A673 (cell line): Measurements from ENCODE around the gene CCDC33. TPM values are rescaled to one million over a fixed set of nuclear protein-coding genes. Genes with fewer than 3 reads are reported as not detected.

Experiments used
- BruUV-seq: library from RNA; stranded (reverse); fragments of 400-500 nt; replicated peaks from 2 replicates; lab custom pipeline; 2021; lab: Mats Ljungman, UMichigan
- CTCF ChIA-PET: fragments of 300-600 bp; sonication (Branson Sonifier 250); formaldehyde crosslinking; loops from one replicate; lab custom pipeline; 2022; ENCODE audit warnings: antibody characterized with exemption; lab: Charles Lee
- POLR2A ChIA-PET: fragments of 300-600 bp; sonication (Branson Sonifier 250); formaldehyde crosslinking; loops from one replicate; lab custom pipeline; 2022; ENCODE audit warnings: antibody characterized with exemption; ENCODE audit not compliant: low non-redundant PET; lab: Charles Lee
- DNase-seq: peaks from one replicate; pipeline ENCODE4 v3.0.0-alpha.2; 2015; ENCODE audit warnings: low spot score
- H3K27ac ChIP-seq: fragments of 200-600 bp; sonication (generic); 2 replicates; pipeline ENCODE4 v1.5.1; 2016; ENCODE audit warnings: mixed run types, low read depth, mild to moderate bottlenecking, mixed read lengths, antibody characterized with exemption, low read length; ENCODE audit not compliant: poor library complexity, severe bottlenecking
- H3K27me3 ChIP-seq: fragments of 200-600 bp; sonication (generic); replicated peaks from 2 replicates; pipeline ENCODE4 v1.6.1; 2017; ENCODE audit warnings: mixed run types, low read depth, mild to moderate bottlenecking, mixed read lengths, antibody characterized with exemption, low read length; ENCODE audit not compliant: insufficient read depth, poor library complexity
- H3K36me3 ChIP-seq: fragments of 200-600 bp; sonication (generic); 2 replicates; pipeline ENCODE4 v1.6.1; 2016; ENCODE audit warnings: mixed run types, mild to moderate bottlenecking, mixed read lengths, antibody characterized with exemption, low read length; ENCODE audit not compliant: insufficient read depth, poor library complexity, severe bottlenecking
- H3K4me1 ChIP-seq: fragments of 200-600 bp; sonication (generic); 2 replicates; pipeline ENCODE4 v1.6.1; 2017; ENCODE audit warnings: mixed run types, mild to moderate bottlenecking, mixed read lengths, antibody characterized with exemption, low read length; ENCODE audit not compliant: insufficient read depth, poor library complexity, severe bottlenecking
- H3K4me3 ChIP-seq: fragments of 200-600 bp; sonication (generic); 2 replicates; pipeline ENCODE4 v1.5.1; 2016; ENCODE audit warnings: low read depth, mixed run types, mild to moderate bottlenecking, mixed read lengths, low read length; ENCODE audit not compliant: poor library complexity, severe bottlenecking
- H3K9me3 ChIP-seq: fragments of 200-600 bp; sonication (generic); 2 replicates; pipeline ENCODE4 v1.6.1; 2016; ENCODE audit warnings: mixed run types, low read depth, mild to moderate bottlenecking, mixed read lengths, antibody characterized with exemption, low read length; ENCODE audit not compliant: poor library complexity, severe bottlenecking
- EZH2 ChIP-seq: fragments of 200-600 bp; sonication (generic); IDR thresholded peaks from 2 replicates; pipeline ENCODE4 v1.6.1; 2017; ENCODE audit warnings: borderline replicate concordance, low read depth, mild to moderate bottlenecking, mixed read lengths, antibody characterized with exemption, low read length; ENCODE audit not compliant: poor library complexity, severe bottlenecking
- intact Hi-C: fragments of 100-400 bp; cut with micrococcal nuclease; formaldehyde crosslinking; loops from one replicate; pipeline ENCODE4 v1.10.0; 2022; ENCODE audit not compliant: unreplicated experiment
- total RNA-seq: library from RNA; stranded (reverse); gene quantifications from 2 replicates; pipeline ENCODE4 v1.2.3, GENCODE V29; 2021
- TF ChIP-seq, protein P1 (sequence below): fragments of 300-800, 200-600 bp; sonication (generic); conservative IDR thresholded peaks from 2 replicates; pipeline ENCODE4 v1.5.1; 2017; ENCODE audit warnings: low read depth, mild to moderate bottlenecking, antibody characterized with exemption, low read length, moderate library complexity, mixed read lengths

The CCDC33 gene
- total RNA-seq, 1 experiment from 2014 or later: not detected

DNA sequence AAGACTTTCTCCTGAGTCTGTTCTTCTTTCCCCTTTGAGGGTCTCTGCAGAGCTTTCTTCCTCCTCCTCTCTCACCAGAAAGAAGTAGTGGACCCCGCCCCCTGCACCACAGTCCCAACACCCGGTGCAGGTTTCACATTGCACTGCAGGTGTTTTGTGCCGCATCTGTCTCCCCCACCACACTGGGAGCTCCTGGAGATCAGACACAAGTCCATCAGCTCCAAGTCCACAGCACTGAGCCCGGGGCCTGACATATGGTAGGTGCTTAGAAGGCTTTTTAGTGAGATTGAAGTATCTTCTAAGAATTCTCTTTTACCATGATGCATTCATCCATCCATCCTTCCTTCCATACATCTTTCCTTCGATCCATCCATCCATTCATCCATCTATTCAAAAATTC, 43.4 kb upstream of the CCDC33 start:
- no peak for TF ChIP-seq EZH2
- TF ChIP-seq, protein P1, sequence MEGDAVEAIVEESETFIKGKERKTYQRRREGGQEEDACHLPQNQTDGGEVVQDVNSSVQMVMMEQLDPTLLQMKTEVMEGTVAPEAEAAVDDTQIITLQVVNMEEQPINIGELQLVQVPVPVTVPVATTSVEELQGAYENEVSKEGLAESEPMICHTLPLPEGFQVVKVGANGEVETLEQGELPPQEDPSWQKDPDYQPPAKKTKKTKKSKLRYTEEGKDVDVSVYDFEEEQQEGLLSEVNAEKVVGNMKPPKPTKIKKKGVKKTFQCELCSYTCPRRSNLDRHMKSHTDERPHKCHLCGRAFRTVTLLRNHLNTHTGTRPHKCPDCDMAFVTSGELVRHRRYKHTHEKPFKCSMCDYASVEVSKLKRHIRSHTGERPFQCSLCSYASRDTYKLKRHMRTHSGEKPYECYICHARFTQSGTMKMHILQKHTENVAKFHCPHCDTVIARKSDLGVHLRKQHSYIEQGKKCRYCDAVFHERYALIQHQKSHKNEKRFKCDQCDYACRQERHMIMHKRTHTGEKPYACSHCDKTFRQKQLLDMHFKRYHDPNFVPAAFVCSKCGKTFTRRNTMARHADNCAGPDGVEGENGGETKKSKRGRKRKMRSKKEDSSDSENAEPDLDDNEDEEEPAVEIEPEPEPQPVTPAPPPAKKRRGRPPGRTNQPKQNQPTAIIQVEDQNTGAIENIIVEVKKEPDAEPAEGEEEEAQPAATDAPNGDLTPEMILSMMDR: no peak
- no TSS peak for BruUV-seq
- Histone ChIP-seq H3K4me1 (peaks cover 21% of the 10 kb centered on the region), H3K4me3 (no peak overlapping the region), H3K36me3 (no peaks in the 10 kb centered on the region), H3K27me3 (no peaks in the 10 kb centered on the region), H3K9me3 (no peaks in the 10 kb centered on the region), H3K27ac (no peak overlapping the region)
- POLR2A ChIA-PET: no interaction called here
- no peak for DNase-seq
- CTCF ChIA-PET: no interaction called here
- intact Hi-C loops: no loop called here

DNA sequence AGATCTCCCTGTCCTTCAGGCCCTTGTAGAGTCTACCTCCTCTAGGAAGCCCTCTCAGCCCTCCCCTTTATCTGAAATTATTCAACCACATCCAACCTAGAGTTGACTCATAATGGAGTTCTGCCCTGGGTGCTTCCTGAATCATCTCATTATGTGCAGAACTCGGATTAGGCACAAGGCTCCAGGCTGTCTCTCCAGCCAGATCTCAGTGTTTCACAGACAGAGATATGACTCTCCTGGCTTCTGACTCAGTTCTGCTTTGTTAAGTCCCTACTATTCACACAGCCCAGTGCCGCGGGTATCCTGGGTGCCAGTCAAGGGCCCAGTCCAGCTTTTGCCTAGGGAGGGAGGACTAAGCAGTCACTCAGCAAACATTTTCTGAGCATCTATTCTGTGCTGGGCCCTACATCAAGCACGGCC, 42.8 kb upstream of the CCDC33 start:
- Histone ChIP-seq H3K4me1 (peaks cover 21% of the 10 kb centered on the region), H3K27ac (peak overlapping the region; percentile 24), H3K4me3 (no peak overlapping the region), H3K36me3 (no peaks in the 10 kb centered on the region), H3K27me3 (no peaks in the 10 kb centered on the region), H3K9me3 (no peaks in the 10 kb centered on the region)
- ChIA-PET CTCF (no interaction called here), POLR2A (no interaction called here)
- BruUV-seq: no TSS peak
- DNase-seq: peak; percentile 94
- TF ChIP-seq EZH2: no peak
- TF ChIP-seq, protein P1: no peak
- intact Hi-C loops: no loop called here

DNA sequence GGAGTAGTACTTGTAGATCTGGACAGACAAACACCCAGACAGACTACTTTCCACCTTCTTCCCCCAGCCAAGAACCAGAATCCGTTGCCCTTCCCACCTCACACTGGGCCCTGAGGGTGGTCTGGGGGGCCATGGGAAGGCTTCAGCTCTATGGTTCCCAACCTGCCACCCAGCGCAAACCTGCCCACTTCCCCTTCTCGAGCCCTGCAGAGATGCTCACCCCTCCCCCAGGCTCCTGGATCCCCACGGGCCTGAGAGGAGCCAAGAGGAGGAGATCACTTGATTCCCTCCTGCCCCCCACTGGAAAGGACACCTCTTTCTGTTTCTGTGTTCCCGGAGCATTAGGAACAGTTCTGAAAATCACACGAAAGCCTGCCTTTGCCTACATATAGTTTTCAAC, 42.2 kb upstream of the CCDC33 start:
- Histone ChIP-seq H3K9me3 (no peaks in the 10 kb centered on the region), H3K27me3 (no peaks in the 10 kb centered on the region), H3K4me1 (peaks cover 21% of the 10 kb centered on the region), H3K36me3 (no peaks in the 10 kb centered on the region), H3K27ac (peak overlapping the region; percentile 24), H3K4me3 (no peak overlapping the region)
- TF ChIP-seq, protein P1: no peak
- TF ChIP-seq EZH2: no peak
- POLR2A ChIA-PET: no interaction called here
- intact Hi-C loops: no loop called here
- no peak for DNase-seq
- CTCF ChIA-PET: no interaction called here
- BruUV-seq: no TSS peak
